LNCaP clone FGC (cell line): ENCODE measurements around the gene MRPL48.

Experiments used
- DNase-seq: peaks from one replicate; pipeline ENCODE4 v3.0.0-alpha.2; 2011; ENCODE audit warnings: low read depth
- H3K4me3 ChIP-seq: 2 replicates; pipeline ENCODE4 v1.5.1; 2011; ENCODE audit warnings: mild to moderate bottlenecking, low read depth, low read length, control low read depth
- CTCF ChIP-seq: IDR thresholded peaks from 2 replicates; pipeline ENCODE4 v1.5.1; 2012; ENCODE audit warnings: mild to moderate bottlenecking; ENCODE audit not compliant: control insufficient read depth, insufficient read depth; ENCODE audit errors: extremely low read depth

The MRPL48 gene

GRCh38 chr11:73810637-73811036 lies 23.0 kb downstream of the MRPL48 start:
- DNase-seq, result no peak
- no peak overlapping the region for H3K4me3 ChIP-seq
- TF ChIP-seq CTCF, result no peak

- DNase-seq, result no peak
- no peak for TF ChIP-seq CTCF
- no peak overlapping the region for H3K4me3 ChIP-seq
Observed at GRCh38 chr11:73812234-73812633, 24.6 kb downstream of the MRPL48 start.

GRCh38 chr11:73814812-73815211 lies 27.1 kb downstream of the MRPL48 start:
- TF ChIP-seq CTCF, result no peak
- DNase-seq, result no peak
- no peak overlapping the region for H3K4me3 ChIP-seq

- no peak for DNase-seq
- TF ChIP-seq CTCF, result no peak
- H3K4me3 ChIP-seq, result no peak overlapping the region
Observed at GRCh38 chr11:73818846-73819245, 31.2 kb downstream of the MRPL48 start.

GRCh38 chr11:73830261-73830660 lies 42.6 kb downstream of the MRPL48 start:
- DNase-seq, result no peak
- TF ChIP-seq CTCF, result no peak
- no peak overlapping the region for H3K4me3 ChIP-seq

- no peak overlapping the region for H3K4me3 ChIP-seq
- TF ChIP-seq CTCF, result no peak
- no peak for DNase-seq
Observed at GRCh38 chr11:73833067-73833466, 45.4 kb downstream of the MRPL48 start.

GRCh38 chr11:73838443-73839122 lies 50.9 kb downstream of the MRPL48 start:
- no peak for TF ChIP-seq CTCF

More at GRCh38 chr11:73838443-73839122, 50.9 kb downstream of the MRPL48 start:
- H3K4me3 ChIP-seq, result no peak overlapping the region
- no peak for DNase-seq
